IMR-90 (cell line): Measurements from ENCODE around the gene MAP3K1. TPM values are rescaled to one million over a fixed set of nuclear protein-coding genes. Genes with fewer than 3 reads are reported as not detected.
A peak's percentile ranks its signal among the peaks of the same experiment; 100 is the strongest.

ENCODE experiments used
- ATAC-seq: fragments of 200-7000 bp; cut with Tn5 transposase; 2 replicates; pipeline ENCODE4 v1.9.1; 2020; ENCODE audit warnings: low read depth, mild to moderate bottlenecking, moderate library complexity
- BruUV-seq: library from RNA; stranded (reverse); fragments of 400-500 nt; replicated peaks from 2 replicates; lab custom pipeline; 2021; lab: Mats Ljungman, UMichigan
- CTCF ChIA-PET: fragments of 300-600 bp; formaldehyde crosslinking; extraction: SDS; loops from one replicate; lab custom pipeline; 2021; ENCODE audit warnings: antibody characterized with exemption; lab: Yijun Ruan, JAX
- POLR2A ChIA-PET: fragments of 300-600 bp; sonication (Branson Sonifier 250); formaldehyde crosslinking; loops from one replicate; lab custom pipeline; 2022; ENCODE audit warnings: antibody characterized with exemption; ENCODE audit not compliant: unreplicated experiment; lab: Charles Lee
- DNase-seq: peaks from one replicate; pipeline ENCODE4 v3.0.0; 2013
- H2AFZ ChIP-seq: replicated peaks from 2 replicates; pipeline ENCODE3; 2013; ENCODE audit warnings: low read length, mild to moderate bottlenecking; ENCODE audit not compliant: poor library complexity
- H2AK5ac ChIP-seq: 2 replicates; pipeline ENCODE4 v1.6.1; 2013; ENCODE audit warnings: low read depth, low read length, inconsistent platforms
- H2AK9ac ChIP-seq: replicated peaks from 2 replicates; pipeline ENCODE3; 2013; ENCODE audit warnings: mild to moderate bottlenecking, low read depth, low read length, moderate library complexity; ENCODE audit not compliant: poor library complexity
- H2BK120ac ChIP-seq: 2 replicates; pipeline ENCODE4 v1.6.1; 2013; ENCODE audit warnings: low read depth, low read length, inconsistent platforms
- H2BK15ac ChIP-seq: 3 replicates; pipeline ENCODE4 v1.6.1; 2013; ENCODE audit warnings: low read depth, low read length, inconsistent platforms
- H2BK20ac ChIP-seq: 2 replicates; pipeline ENCODE4 v1.6.1; 2013; ENCODE audit warnings: low read depth, mild to moderate bottlenecking, inconsistent platforms, low read length, moderate library complexity
- H2BK5ac ChIP-seq: 2 replicates; pipeline ENCODE4 v1.6.1; 2013; ENCODE audit warnings: mild to moderate bottlenecking, low read depth, low read length, inconsistent platforms; ENCODE audit not compliant: poor library complexity, severe bottlenecking
- H3K14ac ChIP-seq: replicated peaks from 2 replicates; pipeline ENCODE4 v1.6.1; 2013; ENCODE audit warnings: low read depth, low read length, inconsistent platforms
- H3K18ac ChIP-seq: 2 replicates; pipeline ENCODE4 v1.6.1; 2013; ENCODE audit warnings: low read depth, low read length, control low read depth
- H3K23ac ChIP-seq: 2 replicates; pipeline ENCODE4 v1.6.1; 2013; ENCODE audit warnings: low read depth, low read length, inconsistent platforms
- H3K27ac ChIP-seq: 2 replicates; pipeline ENCODE4 v1.5.1; 2013; ENCODE audit warnings: mild to moderate bottlenecking, control low read depth, low read length; ENCODE audit not compliant: insufficient read depth
- H3K27me3 ChIP-seq: 2 replicates; pipeline ENCODE4 v1.6.1; 2013; ENCODE audit warnings: low read length; ENCODE audit not compliant: control insufficient read depth, insufficient read depth
- H3K36me3 ChIP-seq: 2 replicates; pipeline ENCODE4 v1.6.1; 2013; ENCODE audit warnings: low read length, mixed read lengths; ENCODE audit not compliant: control insufficient read depth, insufficient read depth
- H3K4ac ChIP-seq: 2 replicates; pipeline ENCODE4 v1.6.1; 2013; ENCODE audit warnings: low read depth, low read length, inconsistent platforms
- H3K4me1 ChIP-seq: 2 replicates; pipeline ENCODE4 v1.6.1; 2013; ENCODE audit warnings: low read length, mixed read lengths; ENCODE audit not compliant: control insufficient read depth, insufficient read depth
- H3K4me2 ChIP-seq: 2 replicates; pipeline ENCODE4 v1.6.1; 2013; ENCODE audit warnings: low read depth, mild to moderate bottlenecking, control low read depth, low read length, moderate library complexity
- H3K4me3 ChIP-seq: 2 replicates; pipeline ENCODE4 v1.5.1; 2013; ENCODE audit warnings: low read depth, mild to moderate bottlenecking, control low read depth, low read length, moderate library complexity; ENCODE audit not compliant: insufficient read depth
- H3K56ac ChIP-seq: 2 replicates; pipeline ENCODE4 v1.6.1; 2013; ENCODE audit warnings: low read length, inconsistent platforms; ENCODE audit not compliant: insufficient read depth; ENCODE audit errors: extremely low read depth
- H3K79me1 ChIP-seq, 2 experiments: 2 replicates each; pipeline ENCODE4 v1.6.1; 2013; ENCODE audit warnings: low read length in 2 of 2, inconsistent platforms in 1 of 2, low read depth in 1 of 2
- H3K9ac ChIP-seq: 2 replicates; pipeline ENCODE4 v1.6.1; 2013; ENCODE audit warnings: low read depth, low read length, control low read depth
- H3K9me1 ChIP-seq: 2 replicates; pipeline ENCODE4 v1.6.1; 2013; ENCODE audit warnings: low read length, inconsistent platforms; ENCODE audit not compliant: insufficient read depth
- H3K9me3 ChIP-seq: 2 replicates; pipeline ENCODE4 v1.6.1; 2013; ENCODE audit warnings: low read length; ENCODE audit not compliant: control insufficient read depth, insufficient read depth
- H4K20me1 ChIP-seq: 2 replicates; pipeline ENCODE4 v1.6.1; 2013; ENCODE audit warnings: low read length, inconsistent platforms; ENCODE audit not compliant: insufficient read depth
- H4K5ac ChIP-seq: 2 replicates; pipeline ENCODE4 v1.6.1; 2013; ENCODE audit warnings: mild to moderate bottlenecking, low read depth, low read length, control low read depth
- H4K8ac ChIP-seq, 2 experiments: 2 replicates each; pipeline ENCODE4 v1.6.1; 2013; ENCODE audit warnings: low read depth in 2 of 2, low read length in 2 of 2, control low read depth in 1 of 2, inconsistent platforms in 1 of 2
- H4K91ac ChIP-seq: 2 replicates; pipeline ENCODE4 v1.6.1; 2013; ENCODE audit warnings: low read depth, low read length, inconsistent platforms; ENCODE audit not compliant: insufficient read depth
- BHLHE40 ChIP-seq: fragments of 150-350 bp; IDR thresholded peaks from 2 replicates; pipeline ENCODE4 v1.6.1; 2016; ENCODE audit warnings: mild to moderate bottlenecking, low read depth, low read length
- CHD1 ChIP-seq: IDR thresholded peaks from 2 replicates; pipeline ENCODE4 v1.6.1; 2012; ENCODE audit warnings: low read depth, low read length, improper control_type of control experiment
- FOS ChIP-seq: fragments of 150-350 bp; IDR thresholded peaks from 2 replicates; pipeline ENCODE4 v1.6.1; 2016; ENCODE audit warnings: low read depth, low read length
- MAFK ChIP-seq: IDR thresholded peaks from 2 replicates; pipeline ENCODE4 v1.6.1; 2012; ENCODE audit warnings: low read depth, low read length, improper control_type of control experiment
- MAZ ChIP-seq: IDR thresholded peaks from 2 replicates; pipeline ENCODE4 v1.6.1; 2012; ENCODE audit warnings: low read depth, mild to moderate bottlenecking, low read length, improper control_type of control experiment, moderate library complexity, borderline replicate concordance
- MXI1 ChIP-seq: IDR thresholded peaks from 2 replicates; pipeline ENCODE4 v1.6.1; 2012; ENCODE audit warnings: low read depth, mild to moderate bottlenecking, low read length, moderate library complexity, borderline replicate concordance
- NFE2L2 ChIP-seq: fragments of 150-350 bp; IDR thresholded peaks from 2 replicates; pipeline ENCODE4 v1.6.1; 2016; ENCODE audit warnings: low read depth, mild to moderate bottlenecking, low read length
- POLR2A ChIP-seq: IDR thresholded peaks from 2 replicates; pipeline ENCODE4 v1.6.1; 2012; ENCODE audit warnings: mild to moderate bottlenecking, low read depth, low read length
- RAD21 ChIP-seq: IDR thresholded peaks from 2 replicates; pipeline ENCODE4 v1.6.1; 2012; ENCODE audit warnings: low read length, improper control_type of control experiment
- RCOR1 ChIP-seq: IDR thresholded peaks from 2 replicates; pipeline ENCODE4 v1.6.1; 2012; ENCODE audit warnings: mild to moderate bottlenecking, low read length, improper control_type of control experiment; ENCODE audit not compliant: insufficient replicate concordance
- RFX5 ChIP-seq: IDR thresholded peaks from 2 replicates; pipeline ENCODE4 v1.8.0; 2012; ENCODE audit warnings: low read depth, mild to moderate bottlenecking, low read length, moderate library complexity
- SMC3 ChIP-seq: fragments of 150-350 bp; IDR thresholded peaks from 2 replicates; pipeline ENCODE4 v1.6.1; 2016; ENCODE audit warnings: low read depth, mild to moderate bottlenecking, antibody characterized with exemption, low read length, moderate library complexity
- WGBS, 2 experiments: methylation state at CpG; one replicate each; pipeline versions ENCODE4 v1.1.5 to v1.1.7; 2013; ENCODE audit warnings: missing lambda C conversion rate in 2 of 2; ENCODE audit not compliant: insufficient read length in 1 of 2; ENCODE audit errors: extremely low coverage in 2 of 2; 5-methylcytosine and 5-hydroxymethylcytosine counted together
- dilution Hi-C: fragments of 300-500 bp; cut with HindIII; formaldehyde crosslinking; loops from one replicate; pipeline ENCODE4 v1.14.3; 2018; ENCODE audit warnings: low sequenced_read_pairs; ENCODE audit not compliant: unreplicated experiment
- in situ Hi-C: fragments of 300-500 bp; cut with MboI; formaldehyde crosslinking; loops from 3 replicates; pipeline ENCODE4 v1.14.3; 2019; ENCODE audit warnings: low sequenced_read_pairs, inconsistent platforms, mixed read lengths
- intact Hi-C: fragments of 100-400 bp; cut with micrococcal nuclease; formaldehyde crosslinking; loops from 2 replicates; pipeline ENCODE4 v1.10.0; 2022
- polyA plus RNA-seq, 3 experiments: library from polyadenylated mRNA; depleted of rRNA; stranded (reverse); fragments of >200 nt; gene quantifications; 2 replicates each; pipeline ENCODE4 v1.2.3, GENCODE V29; 2012; ENCODE audit warnings: low replicate concordance in 1 of 3
- total RNA-seq: library from RNA; depleted of rRNA; stranded (reverse); fragments of >200 nt; gene quantifications from 2 replicates; pipeline ENCODE4 v1.2.3, GENCODE V29; 2012
- TF ChIP-seq, protein P1 (sequence below): fragments of 150-350 bp; IDR thresholded peaks from 2 replicates; pipeline ENCODE4 v1.6.1; 2017; ENCODE audit warnings: mild to moderate bottlenecking, antibody characterized with exemption, low read length, low read depth
- TF ChIP-seq, protein P2 (sequence below): conservative IDR thresholded peaks from 2 replicates; pipeline ENCODE4 v1.5.1; 2012; ENCODE audit warnings: mild to moderate bottlenecking, low read depth, low read length, improper control_type of control experiment
- TF ChIP-seq, protein P3 (sequence below): fragments of 150-350 bp; IDR thresholded peaks from 2 replicates; pipeline ENCODE4 v1.6.1; 2016; ENCODE audit warnings: low read depth, mild to moderate bottlenecking, low read length, moderate library complexity, borderline replicate concordance

Gene MAP3K1
- total and polyA plus RNA-seq, 2 of the 4 experiments (the other 2 are of a cell fraction), result 3.8 to 18.8 TPM

DNA sequence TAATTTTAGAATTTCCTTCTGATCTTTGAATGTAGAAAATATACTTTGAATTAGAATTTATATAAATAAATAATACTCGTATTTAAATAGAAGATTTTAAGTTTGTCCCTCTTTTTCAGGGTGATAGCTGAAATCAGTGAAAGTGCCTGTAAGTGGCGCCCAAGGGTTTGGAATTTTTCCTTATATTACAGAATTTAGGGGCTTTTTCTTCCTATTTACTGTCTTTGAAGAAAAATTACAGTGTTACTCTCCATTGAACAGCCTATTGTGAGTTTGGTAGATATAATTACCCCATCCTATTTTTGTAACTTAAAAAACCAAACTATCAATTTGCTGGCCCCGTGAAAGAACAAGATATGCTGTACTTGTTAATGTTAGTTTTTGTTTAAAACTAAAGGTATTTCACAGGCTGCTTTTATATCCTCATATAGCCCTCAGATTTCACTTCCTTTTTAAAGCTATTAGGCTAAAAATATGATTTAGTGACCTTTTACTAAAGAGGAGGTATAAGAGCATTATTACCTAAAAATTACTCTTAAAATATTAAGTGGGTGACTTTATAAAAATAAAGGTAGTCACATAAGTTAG is 3.2 kb downstream of the MAP3K1 start:
- Histone ChIP-seq H3K27ac (peak overlapping the region; percentile 64; the same call in 1 of the 2 replicates), H3K9me1 (peaks cover 7% of the 10 kb centered on the region; the same call in 1 of the 2 replicates), H3K79me1 (peaks cover 12 to 40% of the 10 kb centered on the region in 2 experiments; a peak in 3 of 4 replicates), H2AK9ac (no peak overlapping the region), H2BK120ac (no peak overlapping the region), H3K56ac (no peak overlapping the region), H3K14ac (no peak overlapping the region), H2AK5ac (no peak overlapping the region), H3K27me3 (no peaks in the 10 kb centered on the region), H2BK5ac (peak overlapping the region; percentile 21), H2BK15ac (no peak overlapping the region), H3K4ac (no peak overlapping the region), H3K9me3 (no peaks in the 10 kb centered on the region), H3K4me3 (peak overlapping the region; percentile 17), H2BK20ac (no peak overlapping the region), H4K91ac (no peak overlapping the region), H4K20me1 (peaks cover 26% of the 10 kb centered on the region), H4K8ac (0 out of 4 replicates have a peak overlapping the region, but pooled peaks of 1 of the 2 experiments have one; percentile 66), H3K18ac (no peak overlapping the region; the same call in 1 of the 2 replicates), H3K4me2 (peak overlapping the region; percentile 88), H2AFZ (no peak overlapping the region), H3K9ac (peak overlapping the region; percentile 68), H3K4me1 (peaks cover 10% of the 10 kb centered on the region), H3K36me3 (no peaks in the 10 kb centered on the region), H4K5ac (no peak overlapping the region), H3K23ac (no peak overlapping the region; the same call in 1 of the 2 replicates)
- DNase-seq (peak; percentile 57), ATAC-seq (no peak)
- in situ Hi-C loops (no loop called here), dilution Hi-C loops (no loop called here), intact Hi-C loops (loop anchor here (5.0 kb wide), 2 partner anchors 251 to 401 kb away; no protein-coding TSS in a partner anchor)
- CTCF ChIA-PET, result interaction anchor here (0.7 to 1.3 kb wide), 2 partner anchors 337 to 350 kb away, joined by 3 to 4 read pairs; no protein-coding TSS in a partner anchor
- no TSS peak for BruUV-seq
- no CpG with 5 or more reads among the region's 3 CpGs for WGBS, 2 experiments
- POLR2A ChIA-PET, result no interaction called here
- TF ChIP-seq NFE2L2, result no peak
- TF ChIP-seq FOS, result no peak
- TF ChIP-seq, protein P1, sequence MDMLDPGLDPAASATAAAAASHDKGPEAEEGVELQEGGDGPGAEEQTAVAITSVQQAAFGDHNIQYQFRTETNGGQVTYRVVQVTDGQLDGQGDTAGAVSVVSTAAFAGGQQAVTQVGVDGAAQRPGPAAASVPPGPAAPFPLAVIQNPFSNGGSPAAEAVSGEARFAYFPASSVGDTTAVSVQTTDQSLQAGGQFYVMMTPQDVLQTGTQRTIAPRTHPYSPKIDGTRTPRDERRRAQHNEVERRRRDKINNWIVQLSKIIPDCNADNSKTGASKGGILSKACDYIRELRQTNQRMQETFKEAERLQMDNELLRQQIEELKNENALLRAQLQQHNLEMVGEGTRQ, result no peak
- no peak for TF ChIP-seq RCOR1
- TF ChIP-seq, protein P2, sequence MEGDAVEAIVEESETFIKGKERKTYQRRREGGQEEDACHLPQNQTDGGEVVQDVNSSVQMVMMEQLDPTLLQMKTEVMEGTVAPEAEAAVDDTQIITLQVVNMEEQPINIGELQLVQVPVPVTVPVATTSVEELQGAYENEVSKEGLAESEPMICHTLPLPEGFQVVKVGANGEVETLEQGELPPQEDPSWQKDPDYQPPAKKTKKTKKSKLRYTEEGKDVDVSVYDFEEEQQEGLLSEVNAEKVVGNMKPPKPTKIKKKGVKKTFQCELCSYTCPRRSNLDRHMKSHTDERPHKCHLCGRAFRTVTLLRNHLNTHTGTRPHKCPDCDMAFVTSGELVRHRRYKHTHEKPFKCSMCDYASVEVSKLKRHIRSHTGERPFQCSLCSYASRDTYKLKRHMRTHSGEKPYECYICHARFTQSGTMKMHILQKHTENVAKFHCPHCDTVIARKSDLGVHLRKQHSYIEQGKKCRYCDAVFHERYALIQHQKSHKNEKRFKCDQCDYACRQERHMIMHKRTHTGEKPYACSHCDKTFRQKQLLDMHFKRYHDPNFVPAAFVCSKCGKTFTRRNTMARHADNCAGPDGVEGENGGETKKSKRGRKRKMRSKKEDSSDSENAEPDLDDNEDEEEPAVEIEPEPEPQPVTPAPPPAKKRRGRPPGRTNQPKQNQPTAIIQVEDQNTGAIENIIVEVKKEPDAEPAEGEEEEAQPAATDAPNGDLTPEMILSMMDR, result peak; percentile 45
- TF ChIP-seq RFX5, result no peak
- TF ChIP-seq SMC3, result peak; percentile 31; the same call in 1 of the 2 replicates
- no peak for TF ChIP-seq MAZ
- TF ChIP-seq, protein P3, sequence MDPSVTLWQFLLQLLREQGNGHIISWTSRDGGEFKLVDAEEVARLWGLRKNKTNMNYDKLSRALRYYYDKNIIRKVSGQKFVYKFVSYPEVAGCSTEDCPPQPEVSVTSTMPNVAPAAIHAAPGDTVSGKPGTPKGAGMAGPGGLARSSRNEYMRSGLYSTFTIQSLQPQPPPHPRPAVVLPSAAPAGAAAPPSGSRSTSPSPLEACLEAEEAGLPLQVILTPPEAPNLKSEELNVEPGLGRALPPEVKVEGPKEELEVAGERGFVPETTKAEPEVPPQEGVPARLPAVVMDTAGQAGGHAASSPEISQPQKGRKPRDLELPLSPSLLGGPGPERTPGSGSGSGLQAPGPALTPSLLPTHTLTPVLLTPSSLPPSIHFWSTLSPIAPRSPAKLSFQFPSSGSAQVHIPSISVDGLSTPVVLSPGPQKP, result no peak
- TF ChIP-seq MAFK, result no peak
- no peak for TF ChIP-seq CHD1
- TF ChIP-seq MXI1, result no peak
- TF ChIP-seq POLR2A, result no peak
- no peak for TF ChIP-seq BHLHE40
- TF ChIP-seq RAD21, result peak; percentile 33
